K562 (cell line): ENCODE results near the gene TRMT2A. TPM values are rescaled to one million over a fixed set of nuclear protein-coding genes. Genes with fewer than 3 reads are reported as not detected.

ENCODE experiments used
- ARID2 ChIP-seq: fragments of 450-650 bp; IDR thresholded peaks from 2 replicates; pipeline ENCODE4 v1.6.1; 2017; ENCODE audit warnings: antibody characterized with exemption, mild to moderate bottlenecking
- ARID4B ChIP-seq: sonication (generic); formaldehyde crosslinking; IDR thresholded peaks from 2 replicates; pipeline ENCODE4 v1.8.0; 2022; ENCODE audit warnings: mild to moderate bottlenecking, missing genetic modification reagents
- FOXA3 ChIP-seq, 2 experiments: fragments of 450-650 bp in 1 of 2; sonication (generic) in 1 of 2; formaldehyde crosslinking; IDR thresholded peaks in 1 of 2; conservative IDR thresholded peaks in 1 of 2; 2 replicates each; pipeline versions ENCODE4 v1.4.0 to v1.8.0; 2020 to 2022; ENCODE audit warnings: mild to moderate bottlenecking in 2 of 2, missing genetic modification reagents in 1 of 2
- GMEB1 ChIP-seq: fragments of 250-450 bp; sonication (Bioruptor Pico); IDR thresholded peaks from 2 replicates; pipeline ENCODE4 v1.4.0; 2020; ENCODE audit warnings: mild to moderate bottlenecking
- HDAC1 ChIP-seq, 2 experiments: fragments of 450-650 bp; IDR thresholded peaks; 2 replicates each; pipeline ENCODE4 v1.6.1; 2016 to 2017; ENCODE audit warnings: inconsistent platforms in 1 of 2, mild to moderate bottlenecking in 1 of 2, moderate library complexity in 1 of 2
- KDM5B ChIP-seq: fragments of 200-600 bp; sonication (generic); IDR thresholded peaks from 2 replicates; pipeline ENCODE4 v1.6.1; 2012; ENCODE audit warnings: low read depth, mild to moderate bottlenecking, moderate library complexity, low read length, control low read depth, inconsistent platforms; ENCODE audit not compliant: insufficient replicate concordance
- MTA2 ChIP-seq: fragments of 450-650 bp; IDR thresholded peaks from 2 replicates; pipeline ENCODE4 v1.6.1; 2016; ENCODE audit warnings: low read depth
- MXI1 ChIP-seq: IDR thresholded peaks from 2 replicates; pipeline ENCODE4 v1.6.1; 2011; ENCODE audit warnings: low read depth, mild to moderate bottlenecking, improper control_type of control experiment, low read length
- SIN3A ChIP-seq, 2 experiments: fragments of 150-350 bp in 1 of 2; IDR thresholded peaks; 2 replicates each; pipeline ENCODE4 v1.6.1; 2011 to 2016; ENCODE audit warnings: borderline replicate concordance in 2 of 2, low read depth in 2 of 2, low read length in 2 of 2, mild to moderate bottlenecking in 2 of 2, moderate library complexity in 2 of 2; ENCODE audit not compliant: control insufficient read depth in 1 of 2
- SMC3 ChIP-seq: conservative IDR thresholded peaks from 2 replicates; pipeline ENCODE4 v1.6.1; 2011; ENCODE audit warnings: low read depth, low read length, improper control_type of control experiment; ENCODE audit not compliant: insufficient read depth
- TCFL5 ChIP-seq: fragments of 250-450 bp; sonication (Bioruptor Pico); conservative IDR thresholded peaks from 2 replicates; pipeline ENCODE4 v1.6.1; 2021; ENCODE audit warnings: mild to moderate bottlenecking, moderate library complexity, matching md5 sums
- ZNF316 ChIP-seq: fragments of 450-650 bp; IDR thresholded peaks from 2 replicates; pipeline ENCODE4 v1.6.1; 2016
- ZNF75A ChIP-seq: fragments of 450-650 bp; formaldehyde crosslinking; IDR thresholded peaks from 2 replicates; pipeline ENCODE4 v1.4.0; 2020; ENCODE audit warnings: mild to moderate bottlenecking
- polyA plus RNA-seq, 8 experiments: library from polyadenylated mRNA; depleted of rRNA in 4 of 8; stranded (reverse) in 5 of 8; unstranded in 3 of 8; fragments of >200 nt; fragmentation: Nextera tagmentation in 2 of 8; fragmentation: Illumina TruSeq in 1 of 8; extraction: Ambion mirVana in 2 of 8; extraction: Trizol in 1 of 8; gene quantifications; 2 replicates each; pipeline versions ENCODE4 v1.2.1 to v1.2.3, GENCODE V29; 2011 to 2014; ENCODE audit warnings: inconsistent platforms in 1 of 8, missing spikeins in 1 of 8
- total RNA-seq, 7 experiments: library from RNA; depleted of rRNA in 6 of 7; stranded (reverse); fragments of >200 nt in 6 of 7; fragmentation: Illumina TruSeq in 2 of 7; extraction: Trizol in 2 of 7; gene quantifications; 2 replicates each; pipeline versions ENCODE4 v1.2.1 to v1.2.3, GENCODE V29; 2011 to 2021; ENCODE audit warnings: low replicate concordance in 1 of 7
- TF ChIP-seq, protein P1 (sequence below), 2 experiments: fragments of 450-650 bp; IDR thresholded peaks; 2 replicates each; pipeline ENCODE4 v1.6.1; 2018; ENCODE audit warnings: mild to moderate bottlenecking in 2 of 2, low read depth in 1 of 2; ENCODE audit not compliant: partially characterized antibody in 2 of 2

The TRMT2A gene
- total and polyA plus RNA-seq, 9 of the 15 experiments (the other 6 are each of a cell fraction or from before 2014, with no cell fraction given): 1.6 to 265 (median 140) TPM

DNA sequence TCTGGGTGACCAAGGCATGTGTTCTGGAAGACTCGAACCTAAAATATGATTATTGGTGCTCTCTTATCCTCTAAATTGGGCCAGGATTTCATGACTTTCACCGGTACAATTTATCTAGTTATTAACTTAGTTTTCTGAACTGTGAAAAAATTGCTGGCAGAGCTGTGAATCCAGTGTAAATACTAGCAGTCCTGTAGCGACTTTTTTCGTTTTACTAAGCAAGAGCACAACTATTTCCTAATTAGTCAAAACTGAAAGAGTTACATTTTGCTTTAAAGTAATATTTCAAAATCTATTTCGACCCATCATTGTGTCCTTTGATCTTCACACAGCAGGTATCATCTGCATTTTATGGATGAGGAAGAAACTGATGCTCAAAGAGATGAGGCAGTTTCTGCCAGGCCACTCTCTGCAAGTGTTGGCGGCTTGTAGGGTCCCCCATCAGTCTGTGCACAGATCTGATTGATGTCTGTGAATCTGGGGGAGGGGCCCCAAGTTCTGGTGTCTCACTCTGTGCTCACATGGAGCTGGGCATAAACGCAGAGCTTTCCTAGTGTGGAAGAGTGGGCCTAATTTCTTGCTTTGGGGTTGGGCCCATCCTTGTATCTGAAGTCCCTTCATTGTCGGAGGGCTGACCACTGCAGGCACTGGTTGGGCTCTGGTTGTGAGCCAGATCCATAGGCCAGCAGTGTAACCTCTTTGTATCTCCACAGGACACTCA, 1.4 kb upstream of the TRMT2A start (continued):
- peak in 1 of 2 experiments; percentile 24; a peak in 1 of 4 replicates for TF ChIP-seq SIN3A (IDR thresholded peaks at IDR 0.05; ENCODE audit: borderline replicate concordance in 2 of 2, control insufficient read depth in 1 of 2, low read depth in 2 of 2, low read length in 2 of 2)
- no peak for TF ChIP-seq ARID4B (CRISPR knock-in tag)
- no peak for TF ChIP-seq ARID2
- TF ChIP-seq KDM5B: peak; percentile 32
- 0 out of 2 replicates have a peak, but pooled peaks have one; percentile 8 for TF ChIP-seq SMC3
- 0 out of 2 replicates have a peak, but pooled peaks have one; percentile 26 for TF ChIP-seq ZNF75A (CRISPR knock-in tag)
- TF ChIP-seq, protein P1, sequence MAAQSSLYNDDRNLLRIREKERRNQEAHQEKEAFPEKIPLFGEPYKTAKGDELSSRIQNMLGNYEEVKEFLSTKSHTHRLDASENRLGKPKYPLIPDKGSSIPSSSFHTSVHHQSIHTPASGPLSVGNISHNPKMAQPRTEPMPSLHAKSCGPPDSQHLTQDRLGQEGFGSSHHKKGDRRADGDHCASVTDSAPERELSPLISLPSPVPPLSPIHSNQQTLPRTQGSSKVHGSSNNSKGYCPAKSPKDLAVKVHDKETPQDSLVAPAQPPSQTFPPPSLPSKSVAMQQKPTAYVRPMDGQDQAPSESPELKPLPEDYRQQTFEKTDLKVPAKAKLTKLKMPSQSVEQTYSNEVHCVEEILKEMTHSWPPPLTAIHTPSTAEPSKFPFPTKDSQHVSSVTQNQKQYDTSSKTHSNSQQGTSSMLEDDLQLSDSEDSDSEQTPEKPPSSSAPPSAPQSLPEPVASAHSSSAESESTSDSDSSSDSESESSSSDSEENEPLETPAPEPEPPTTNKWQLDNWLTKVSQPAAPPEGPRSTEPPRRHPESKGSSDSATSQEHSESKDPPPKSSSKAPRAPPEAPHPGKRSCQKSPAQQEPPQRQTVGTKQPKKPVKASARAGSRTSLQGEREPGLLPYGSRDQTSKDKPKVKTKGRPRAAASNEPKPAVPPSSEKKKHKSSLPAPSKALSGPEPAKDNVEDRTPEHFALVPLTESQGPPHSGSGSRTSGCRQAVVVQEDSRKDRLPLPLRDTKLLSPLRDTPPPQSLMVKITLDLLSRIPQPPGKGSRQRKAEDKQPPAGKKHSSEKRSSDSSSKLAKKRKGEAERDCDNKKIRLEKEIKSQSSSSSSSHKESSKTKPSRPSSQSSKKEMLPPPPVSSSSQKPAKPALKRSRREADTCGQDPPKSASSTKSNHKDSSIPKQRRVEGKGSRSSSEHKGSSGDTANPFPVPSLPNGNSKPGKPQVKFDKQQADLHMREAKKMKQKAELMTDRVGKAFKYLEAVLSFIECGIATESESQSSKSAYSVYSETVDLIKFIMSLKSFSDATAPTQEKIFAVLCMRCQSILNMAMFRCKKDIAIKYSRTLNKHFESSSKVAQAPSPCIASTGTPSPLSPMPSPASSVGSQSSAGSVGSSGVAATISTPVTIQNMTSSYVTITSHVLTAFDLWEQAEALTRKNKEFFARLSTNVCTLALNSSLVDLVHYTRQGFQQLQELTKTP (IDR thresholded peaks at IDR 0.05; ENCODE audit: low read depth in 1 of 2, partially characterized antibody in 2 of 2): peak in 1 of 2 experiments; percentile 28
- TF ChIP-seq GMEB1 (CRISPR knock-in tag): 0 out of 2 replicates have a peak, but pooled peaks have one; percentile 3
- 0 out of 4 replicates have a peak, but pooled peaks of 1 of the 2 experiments have one; percentile 26 for TF ChIP-seq FOXA3 (CRISPR knock-in tag; conservative IDR thresholded peaks at IDR 0.05 in 1 of 2, IDR thresholded peaks at IDR 0.05 in 1 of 2)
- no peak for TF ChIP-seq MTA2
- no peak for TF ChIP-seq ZNF316
- peak; percentile 22 for TF ChIP-seq MXI1
- TF ChIP-seq TCFL5 (CRISPR knock-in tag): 0 out of 2 replicates have a peak, but pooled peaks have one; percentile 5
- peak in 1 of 2 experiments; percentile 52; a peak in 2 of 4 replicates for TF ChIP-seq HDAC1 (IDR thresholded peaks at IDR 0.05)
